CD4-positive, CD25-positive, alpha-beta regulatory T cell (primary cell): Measurements from ENCODE around the gene ERICH2. TPM values are rescaled to one million over a fixed set of nuclear protein-coding genes. Genes with fewer than 3 reads are reported as not detected.

Experiments used
- polyA plus RNA-seq, 4 donors: library from polyadenylated mRNA; unstranded; fragments of 300-500 nt; fragmentation: Illumina TruSeq; gene quantifications; one replicate each; pipeline ENCODE4 v1.2.3, GENCODE V29; 2021
- total RNA-seq: library from RNA; stranded (reverse); gene quantifications from one replicate; pipeline ENCODE4 v1.2.3, GENCODE V29; 2022

The ERICH2 gene
- total and polyA plus RNA-seq, 5 donors from 2014 or later = not detected

Other genes with a start within 250 kb of the ERICH2 start
- gene SP5, start 55.0 kb upstream of the ERICH2 start, total RNA-seq = not detected
- gene SP5, start 55.0 kb upstream of the ERICH2 start, polyA plus RNA-seq = not detected
- gene GAD1, start 46.5 kb downstream of the ERICH2 start, total RNA-seq = not detected
- not detected for gene GAD1, start 46.5 kb downstream of the ERICH2 start, polyA plus RNA-seq
- gene GORASP2, start 158.9 kb downstream of the ERICH2 start, total RNA-seq = 77.5 TPM
- 10 to 100 TPM; 86.0 to 98.9 (median 93.5) TPM for gene GORASP2, start 158.9 kb downstream of the ERICH2 start, polyA plus RNA-seq